Limb (tissue), 2 donors: ENCODE data around the gene CFDP1.

ENCODE experiments used
- DNase-seq, 2 donors: peaks; one replicate each; pipeline ENCODE4 v3.0.0-alpha.2; 2016; ENCODE audit errors: extremely low spot score in 2 of 2

The CFDP1 gene

DNA sequence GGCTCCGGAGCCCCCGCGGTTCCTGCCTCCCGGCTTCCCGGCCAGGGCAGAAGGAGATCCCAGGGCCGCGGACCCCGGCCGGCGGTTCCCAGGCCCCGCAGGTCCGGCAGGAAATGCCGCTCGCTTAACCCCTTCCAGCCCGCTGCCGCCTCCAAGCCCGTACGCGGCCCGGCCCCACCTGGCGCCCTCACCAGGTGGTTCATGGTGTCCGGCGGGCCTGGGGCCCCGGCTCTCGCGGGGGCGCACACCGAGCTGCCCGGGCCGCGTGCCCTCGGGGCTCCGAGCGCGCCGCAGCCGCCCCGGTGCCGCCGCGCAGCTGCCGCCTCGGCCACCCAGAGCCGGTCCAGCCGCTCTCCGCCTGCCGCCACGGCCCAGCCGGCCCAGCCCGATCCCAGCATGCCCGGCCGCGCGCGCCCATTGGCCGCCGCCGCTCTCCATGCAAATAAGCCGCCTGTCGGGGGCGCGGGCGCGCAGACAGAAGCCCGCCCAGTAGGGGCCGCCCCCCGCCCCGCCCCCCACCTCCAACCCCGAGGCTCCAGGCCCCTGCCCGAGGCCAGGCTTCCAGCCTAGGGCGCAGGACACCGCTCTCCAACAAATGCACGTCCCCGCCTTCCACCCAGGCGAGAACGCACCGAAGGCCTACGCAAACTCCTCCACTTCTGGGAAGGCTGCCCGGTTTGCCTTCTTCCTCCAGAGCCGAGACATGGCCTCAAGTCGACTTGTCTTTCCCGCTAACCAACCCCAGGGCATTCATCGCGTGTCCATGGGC is 181.8 kb downstream of the CFDP1 start, which contains the start of gene BCAR1:
BCAR1 (minus strand) TSS at position 345 of the 769 bp plus-strand sequence; CDS start at position 203, 142 bp downstream.
- DNase-seq = peak; percentile 88 to 92

DNA sequence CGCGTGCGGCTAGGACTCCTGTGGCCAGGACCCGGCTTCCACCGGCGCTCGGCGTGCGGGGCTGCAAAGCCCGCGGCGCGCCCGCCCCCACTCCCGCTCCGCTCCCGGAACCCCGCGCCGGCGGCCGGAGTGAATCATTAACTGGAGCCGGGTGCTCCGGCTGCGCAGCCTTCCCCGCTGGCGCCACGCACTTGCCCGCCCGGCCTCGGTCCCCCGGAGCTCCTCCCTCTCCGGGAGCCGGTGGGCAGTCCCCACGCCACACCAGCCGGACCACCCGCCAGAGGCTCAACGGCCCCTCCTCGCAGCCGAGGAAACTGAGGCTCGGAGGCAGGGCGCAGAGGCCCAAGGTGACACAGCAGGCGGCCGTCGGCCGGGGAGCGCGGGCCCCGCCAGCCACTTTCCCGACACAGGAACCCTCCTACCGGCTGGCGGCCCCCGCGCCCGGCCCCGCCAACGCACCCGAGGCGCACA is 182.5 kb downstream of the CFDP1 start:
- peak in 1 of 2 donors; percentile 68 for DNase-seq

DNA sequence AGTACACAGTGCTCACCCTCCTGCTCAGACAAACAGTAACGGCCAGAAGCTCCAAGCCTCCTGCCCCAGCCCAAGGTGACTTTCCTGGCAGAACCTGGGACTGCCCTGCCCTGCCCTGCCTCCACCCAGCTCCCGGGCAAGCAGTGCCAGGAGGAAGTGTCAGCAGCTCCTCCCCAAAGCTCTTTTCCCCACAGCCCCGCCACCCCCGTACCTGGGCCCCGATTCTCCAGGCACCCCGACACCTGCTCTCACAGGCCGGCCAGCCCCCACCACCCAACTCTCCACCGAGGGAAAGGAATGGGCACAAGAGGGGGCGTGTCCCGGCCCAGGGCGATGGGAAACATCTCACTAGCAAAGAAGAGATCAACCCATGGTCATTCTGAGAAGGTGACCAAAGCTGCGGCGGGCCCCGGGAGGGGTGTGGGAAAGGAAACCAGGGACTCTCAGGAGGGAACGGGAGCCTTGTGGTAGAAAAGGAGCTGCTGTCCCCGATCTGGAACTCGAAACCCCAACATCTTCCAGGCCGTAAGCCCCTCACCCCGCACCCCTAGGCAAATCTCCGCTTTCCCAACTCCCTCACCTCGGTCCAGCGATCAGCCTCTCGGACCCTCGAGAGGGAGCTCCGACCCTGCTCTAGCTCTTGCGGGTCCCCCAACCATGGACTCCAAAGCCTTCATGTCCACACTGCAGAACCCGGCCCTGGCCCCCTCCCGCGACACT is 183.1 kb downstream of the CFDP1 start:
- no peak for DNase-seq

DNA sequence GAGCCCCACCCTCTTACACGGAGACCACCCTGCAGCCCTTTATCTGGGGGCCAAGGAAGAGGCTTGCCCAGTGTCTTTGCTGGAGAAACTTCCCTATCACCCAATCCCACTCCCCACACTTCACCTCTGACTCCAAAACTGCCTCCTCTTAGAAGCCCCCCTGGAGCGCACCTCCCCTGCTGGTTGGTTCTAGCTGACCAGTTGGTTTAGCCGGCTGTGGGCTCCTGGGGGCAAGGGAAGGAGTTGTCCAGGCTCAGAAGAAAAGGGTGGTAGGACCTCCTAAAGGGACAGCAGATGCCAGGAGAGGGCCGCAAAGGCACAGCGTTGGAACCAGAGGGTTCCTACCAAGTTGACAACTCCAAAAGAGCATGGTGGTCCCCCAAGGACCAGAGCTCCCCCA is 183.9 kb downstream of the CFDP1 start:
- no peak for DNase-seq

DNA sequence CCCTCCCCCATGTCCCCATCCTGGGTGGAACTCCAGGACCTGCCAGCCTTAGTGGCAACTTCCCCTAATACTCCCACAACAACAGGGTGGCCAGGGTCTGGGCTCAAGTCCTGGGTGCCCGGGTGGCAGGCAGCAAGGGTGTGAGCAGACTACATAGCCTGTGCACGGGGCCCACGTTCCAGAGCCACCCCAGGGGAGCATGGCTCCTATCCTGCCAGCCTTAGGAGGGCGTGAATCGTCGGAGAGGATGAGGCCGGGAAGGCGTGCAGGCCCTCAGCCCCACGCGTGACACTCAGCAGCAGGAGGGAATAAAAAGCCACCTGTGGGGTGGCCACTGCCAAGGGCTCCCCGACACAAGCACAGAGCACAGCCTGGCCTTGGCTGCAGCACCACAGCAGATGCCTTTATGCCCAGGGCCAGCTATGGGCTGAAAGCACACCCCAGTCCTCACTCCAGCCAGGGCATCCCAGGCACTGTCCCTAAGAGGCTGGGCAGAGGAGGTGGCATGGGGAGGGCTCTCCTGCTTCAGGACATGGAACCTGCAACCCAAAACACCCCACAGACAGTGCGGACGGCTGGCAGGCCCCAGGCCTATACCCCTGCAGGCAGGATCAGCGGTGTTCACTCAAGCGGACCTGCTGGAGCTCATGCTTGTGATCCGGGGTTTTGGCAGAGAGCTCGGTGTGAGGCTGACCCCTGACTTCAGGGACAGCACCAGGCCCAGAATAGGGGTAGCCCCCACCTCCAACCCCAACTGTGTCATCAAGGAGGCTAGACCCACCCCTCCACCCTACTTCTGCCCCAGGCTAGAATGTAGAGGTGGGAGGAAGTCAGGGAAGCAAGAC is 184.5 kb downstream of the CFDP1 start:
- DNase-seq = no peak

DNA sequence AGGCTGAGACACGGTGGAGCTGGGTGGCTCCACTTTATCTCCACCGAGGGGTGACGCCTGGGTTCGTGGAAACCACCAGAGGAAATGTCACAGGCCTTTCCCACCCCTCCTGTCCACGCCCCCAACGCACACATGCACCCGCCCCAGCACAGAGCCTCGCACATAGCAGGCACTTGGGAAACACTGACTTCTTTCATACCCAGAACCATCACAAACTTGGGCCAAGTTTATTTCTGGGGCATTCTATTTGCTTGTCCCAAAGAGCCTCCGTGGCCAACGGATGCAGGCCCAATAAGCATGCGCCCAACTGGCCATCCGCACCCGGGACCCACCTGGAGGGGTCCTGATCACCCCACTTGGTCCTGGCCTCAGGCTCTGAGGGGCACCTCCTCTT is 185.2 kb downstream of the CFDP1 start:
- DNase-seq = no peak

DNA sequence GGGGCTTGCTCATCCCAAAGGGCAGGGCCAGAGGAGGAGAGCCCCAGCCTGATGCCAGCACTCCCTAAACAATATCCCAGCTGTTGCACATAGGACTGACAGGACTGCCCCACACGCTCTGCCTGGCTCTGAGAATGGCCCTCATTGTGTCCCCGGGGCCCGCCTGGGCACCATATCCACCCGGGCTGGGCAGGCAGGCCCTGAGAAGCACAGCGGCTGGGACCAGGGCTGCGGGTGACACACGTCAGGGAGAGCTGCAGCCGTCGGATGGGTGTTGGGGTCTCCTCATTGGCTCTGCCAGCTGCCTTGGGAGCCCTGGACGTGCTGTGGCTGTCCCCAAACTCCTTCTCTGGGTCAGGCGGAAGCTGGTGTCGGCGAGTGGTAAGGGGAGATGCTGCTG is 186.1 kb downstream of the CFDP1 start:
- DNase-seq = no peak

DNA sequence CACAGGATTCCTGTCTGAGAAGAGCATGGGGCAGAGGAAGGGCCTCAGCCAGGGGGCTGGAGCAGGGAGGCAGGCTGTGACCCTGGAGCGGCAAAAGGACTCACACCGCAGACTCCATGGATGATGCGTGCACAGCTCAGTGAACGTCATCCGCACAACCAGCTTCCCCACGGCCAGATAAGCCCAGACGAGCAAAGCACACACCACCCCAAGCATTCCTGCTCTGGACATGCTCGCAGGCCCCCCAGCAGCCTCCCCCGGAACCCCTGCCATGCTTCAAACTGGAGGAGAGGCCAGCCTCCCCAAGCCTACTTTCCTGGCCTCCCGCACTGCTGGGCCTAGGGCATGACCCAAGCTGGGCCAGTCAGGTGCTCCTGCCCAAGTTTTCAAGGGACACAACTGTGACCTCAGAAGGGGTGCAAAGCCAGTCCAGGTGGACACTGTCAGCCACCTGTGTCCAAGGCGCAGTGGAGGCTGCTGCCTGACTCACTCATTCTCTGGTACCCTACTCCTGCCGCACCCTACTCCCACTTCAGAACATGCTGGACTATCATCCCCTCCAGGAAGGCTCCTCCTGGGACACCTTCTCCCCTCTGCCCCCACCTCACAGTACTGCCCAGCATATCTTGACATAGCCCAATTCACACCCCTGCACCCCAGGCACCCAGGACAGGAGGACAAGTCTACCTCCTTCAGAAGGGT is 186.6 kb downstream of the CFDP1 start:
- DNase-seq = no peak

DNA sequence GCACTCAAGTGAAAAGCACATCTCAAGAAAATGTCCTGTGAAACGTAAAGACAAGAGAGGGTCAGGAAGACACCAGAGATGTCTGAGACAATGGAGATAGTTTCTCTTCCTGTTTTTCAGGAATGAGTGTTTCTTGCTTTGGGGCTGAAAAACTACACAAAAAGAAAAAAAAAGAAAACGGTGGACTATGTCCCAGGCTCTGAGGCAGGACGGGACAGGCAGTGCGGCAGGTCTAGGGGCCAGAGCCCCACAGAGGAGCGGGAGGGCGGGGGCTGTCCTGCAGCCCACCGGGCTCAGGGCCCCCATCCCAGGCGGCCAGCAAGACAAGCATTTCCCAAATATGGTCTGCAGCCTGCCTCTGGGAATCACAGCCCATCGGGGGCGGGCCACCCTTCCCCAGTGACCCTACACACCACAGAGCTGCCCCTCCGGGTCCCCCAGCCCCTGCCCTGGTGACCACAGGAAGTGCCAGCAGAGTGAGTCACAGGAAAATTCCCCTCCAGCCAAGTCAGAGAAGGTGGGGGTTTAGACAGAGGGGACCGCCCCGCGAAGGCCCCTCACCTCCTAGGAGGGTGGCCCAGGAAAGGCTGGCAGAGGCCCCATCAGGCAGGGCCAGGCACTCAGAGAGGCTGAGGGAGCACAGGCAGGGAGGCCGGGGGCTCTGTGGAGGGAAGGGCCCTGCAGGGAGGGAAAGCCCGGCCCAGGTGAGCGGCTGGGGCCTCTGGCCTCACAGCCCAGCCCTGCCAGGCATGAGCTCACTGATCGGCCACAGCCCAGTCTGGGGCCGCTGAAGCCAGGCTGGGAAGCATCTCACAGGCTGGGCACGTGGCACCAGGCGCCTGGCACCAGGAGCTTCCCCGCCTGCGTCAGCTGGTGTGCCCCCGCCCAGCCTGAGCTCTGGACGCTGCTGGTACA is 188.2 kb downstream of the CFDP1 start:
- peak; percentile 69 to 79 for DNase-seq

DNA sequence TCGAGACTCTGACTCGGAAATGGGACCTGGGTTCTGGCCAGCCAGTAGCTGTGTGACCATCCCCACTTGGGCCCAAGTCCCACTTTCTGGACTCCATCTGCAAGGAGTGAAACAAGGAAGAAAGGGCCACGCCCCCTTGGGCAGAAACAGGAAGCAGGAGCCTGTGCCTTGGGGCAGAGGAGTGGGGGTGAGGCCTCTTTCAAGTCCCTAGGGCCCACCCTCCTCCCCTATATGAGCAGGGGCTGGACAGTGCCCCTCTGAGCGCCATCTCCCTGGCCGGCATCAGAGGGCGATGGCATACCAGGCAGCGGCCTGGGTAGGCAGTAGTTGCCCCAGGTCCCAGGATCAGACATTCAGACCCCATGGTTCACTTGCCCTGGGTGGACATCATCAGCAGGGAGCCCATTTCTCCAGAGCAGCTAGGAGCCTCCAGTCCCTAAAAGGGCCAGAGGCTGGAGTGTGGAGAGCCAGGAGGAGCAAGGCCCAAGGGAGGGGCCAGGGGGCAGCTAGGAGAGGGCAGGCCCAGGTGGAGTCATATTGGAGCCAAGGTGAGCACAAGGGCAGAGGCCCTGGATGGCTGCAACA is 189.0 kb downstream of the CFDP1 start:
- no peak for DNase-seq
